H9 (cell line): Measurements from ENCODE around the gene CAMTA1. TPM values are rescaled to one million over a fixed set of nuclear protein-coding genes. Genes with fewer than 3 reads are reported as not detected.

ENCODE experiments used
- DNase-seq: peaks from one replicate; pipeline ENCODE4 v3.0.0-alpha.2; 2017
- H2AFZ ChIP-seq: one replicate; pipeline ENCODE4 v1.6.1; 2013; ENCODE audit warnings: mild to moderate bottlenecking, low read length, control low read depth, moderate library complexity
- H2AK5ac ChIP-seq: 2 replicates; pipeline ENCODE4 v1.6.1; 2013; ENCODE audit warnings: low read length, control low read depth, mixed read lengths; ENCODE audit not compliant: insufficient read length
- H2BK120ac ChIP-seq: one replicate; pipeline ENCODE4 v1.6.1; 2013; ENCODE audit warnings: low read depth, mild to moderate bottlenecking, low read length, control low read depth, inconsistent platforms; ENCODE audit not compliant: poor library complexity, severe bottlenecking
- H2BK12ac ChIP-seq: 2 replicates; pipeline ENCODE4 v1.6.1; 2013; ENCODE audit warnings: low read length, control low read depth, mixed read lengths, low read depth; ENCODE audit not compliant: insufficient read length
- H2BK15ac ChIP-seq: 2 replicates; pipeline ENCODE4 v1.6.1; 2013; ENCODE audit warnings: low read depth, low read length, control low read depth
- H2BK20ac ChIP-seq: one replicate; pipeline ENCODE4 v1.6.1; 2013; ENCODE audit warnings: low read depth, mild to moderate bottlenecking, low read length, control low read depth, inconsistent platforms; ENCODE audit not compliant: poor library complexity, severe bottlenecking
- H2BK5ac ChIP-seq: 2 replicates; pipeline ENCODE4 v1.6.1; 2013; ENCODE audit warnings: low read length, control low read depth, mixed read lengths; ENCODE audit not compliant: insufficient read length
- H3K14ac ChIP-seq: 2 replicates; pipeline ENCODE4 v1.6.1; 2013; ENCODE audit warnings: low read length, control low read depth; ENCODE audit not compliant: insufficient read depth
- H3K18ac ChIP-seq: 2 replicates; pipeline ENCODE4 v1.6.1; 2013; ENCODE audit warnings: low read depth, mild to moderate bottlenecking, mixed read lengths, low read length, control low read depth; ENCODE audit not compliant: insufficient read length
- H3K23ac ChIP-seq: 2 replicates; pipeline ENCODE4 v1.6.1; 2013; ENCODE audit warnings: low read length, control low read depth, mixed read lengths, low read depth; ENCODE audit not compliant: insufficient read length
- H3K23me2 ChIP-seq: 2 replicates; pipeline ENCODE4 v1.6.1; 2013; ENCODE audit warnings: low read depth, mild to moderate bottlenecking, mixed read lengths, low read length, control low read depth; ENCODE audit not compliant: insufficient read length, poor library complexity, severe bottlenecking
- H3K27ac ChIP-seq: 2 replicates; pipeline ENCODE4 v1.5.1; 2013; ENCODE audit warnings: low read length, control low read depth, mixed read lengths, low read depth; ENCODE audit not compliant: insufficient read length
- H3K27me3 ChIP-seq: 2 replicates; pipeline ENCODE4 v1.6.1; 2013; ENCODE audit warnings: low read length, control low read depth, inconsistent platforms; ENCODE audit not compliant: insufficient read depth
- H3K4ac ChIP-seq: 2 replicates; pipeline ENCODE4 v1.6.1; 2013; ENCODE audit warnings: low read depth, mild to moderate bottlenecking, control low read depth, inconsistent platforms, low read length, moderate library complexity
- H3K4me1 ChIP-seq: 2 replicates; pipeline ENCODE4 v1.6.1; 2013; ENCODE audit warnings: low read length, control low read depth, inconsistent platforms; ENCODE audit not compliant: insufficient read depth
- H3K4me2 ChIP-seq: 2 replicates; pipeline ENCODE4 v1.6.1; 2013; ENCODE audit warnings: low read length, control low read depth, mixed read lengths; ENCODE audit not compliant: insufficient read length, insufficient read depth
- H3K56ac ChIP-seq: 2 replicates; pipeline ENCODE4 v1.6.1; 2013; ENCODE audit warnings: low read depth, mild to moderate bottlenecking, mixed read lengths, low read length, control low read depth; ENCODE audit not compliant: insufficient read length
- H3K79me1 ChIP-seq: 2 replicates; pipeline ENCODE4 v1.6.1; 2013; ENCODE audit warnings: low read depth, mild to moderate bottlenecking, moderate library complexity, low read length, control low read depth, inconsistent platforms; ENCODE audit not compliant: insufficient read depth, poor library complexity, severe bottlenecking
- H3K79me2 ChIP-seq: 2 replicates; pipeline ENCODE4 v1.6.1; 2013; ENCODE audit warnings: low read length, control low read depth, inconsistent platforms; ENCODE audit not compliant: insufficient read depth
- H3K9ac ChIP-seq: 2 replicates; pipeline ENCODE4 v1.6.1; 2013; ENCODE audit warnings: low read length, control low read depth, mixed read lengths; ENCODE audit not compliant: insufficient read length; ENCODE audit errors: extremely low read depth
- H3K9me3 ChIP-seq: one replicate; pipeline ENCODE4 v1.6.1; 2013; ENCODE audit warnings: low read depth, low read length, inconsistent platforms; ENCODE audit not compliant: control insufficient read depth
- H3T11ph ChIP-seq: one replicate; pipeline ENCODE4 v1.6.1; 2013; ENCODE audit warnings: mild to moderate bottlenecking, low read length, control low read depth, inconsistent platforms
- H4K20me1 ChIP-seq: one replicate; pipeline ENCODE4 v1.6.1; 2013; ENCODE audit not compliant: control insufficient read depth, insufficient read length, insufficient read depth
- H4K5ac ChIP-seq: 2 replicates; pipeline ENCODE4 v1.6.1; 2013; ENCODE audit warnings: low read depth, mild to moderate bottlenecking, mixed read lengths, low read length, control low read depth; ENCODE audit not compliant: insufficient read length
- H4K8ac ChIP-seq: replicated peaks from 2 replicates; pipeline ENCODE4 v1.6.1; 2013; ENCODE audit warnings: low read length, control low read depth, mixed read lengths, low read depth; ENCODE audit not compliant: insufficient read length
- H4K91ac ChIP-seq: 2 replicates; pipeline ENCODE4 v1.6.1; 2013; ENCODE audit warnings: low read depth, mild to moderate bottlenecking, moderate library complexity, mixed read lengths, low read length, control low read depth; ENCODE audit not compliant: insufficient read length
- H3K27ac Mint-ChIP-seq, 3 experiments: 2 replicates in 2 of 3; 3 replicates in 1 of 3; pipeline ENCODE4 v1.8.0; 2020 to 2021; ENCODE audit warnings: mixed read lengths in 3 of 3, mild to moderate bottlenecking in 1 of 3, moderate library complexity in 1 of 3
- H3K27me3 Mint-ChIP-seq: 2 replicates; pipeline ENCODE4 v1.8.0; 2021; ENCODE audit warnings: low read depth, mild to moderate bottlenecking, moderate library complexity, mixed read lengths
- H3K36me3 Mint-ChIP-seq, 3 experiments: 2 replicates in 2 of 3; 3 replicates in 1 of 3; pipeline ENCODE4 v1.8.0; 2020 to 2021; ENCODE audit warnings: low read depth in 3 of 3, mixed read lengths in 3 of 3; ENCODE audit not compliant: insufficient read depth in 1 of 3
- H3K4me1 Mint-ChIP-seq, 2 experiments: 2 replicates each; pipeline ENCODE4 v1.8.0; 2020; ENCODE audit warnings: mixed read lengths in 2 of 2
- H3K4me3 Mint-ChIP-seq, 2 experiments: 2 replicates in 1 of 2; 3 replicates in 1 of 2; pipeline ENCODE4 v1.8.0; 2020 to 2021; ENCODE audit warnings: mild to moderate bottlenecking in 2 of 2, mixed read lengths in 2 of 2, moderate library complexity in 1 of 2
- H3K9me3 Mint-ChIP-seq, 2 experiments: 2 replicates in 1 of 2; 3 replicates in 1 of 2; pipeline ENCODE4 v1.8.0; 2020; ENCODE audit warnings: mild to moderate bottlenecking in 2 of 2, mixed read lengths in 2 of 2, moderate library complexity in 1 of 2
- WGBS: extraction: QIAGEN DNeasy Blood & Tissue Kit; methylation state at CpG from one replicate; pipeline ENCODE4 v1.1.7; 2013; ENCODE audit warnings: missing lambda C conversion rate, low lambda C conversion rate, mixed read lengths; ENCODE audit not compliant: insufficient read length; ENCODE audit errors: extremely low coverage; 5-methylcytosine and 5-hydroxymethylcytosine counted together
- total RNA-seq: library from RNA; stranded (reverse); gene quantifications from 2 replicates; pipeline ENCODE4 v1.2.1, GENCODE V29; 2021
- TF ChIP-seq, protein P1 (sequence below): fragments of 200-600 bp; sonication (generic); conservative IDR thresholded peaks from 3 replicates; pipeline ENCODE4 v1.8.0; 2021; ENCODE audit warnings: antibody characterized with exemption, mild to moderate bottlenecking

CAMTA1 gene
- total RNA-seq, 1 experiment from 2014 or later: 115 TPM

GRCh38 chr1:7068552-7068951 is 283.3 kb downstream of the CAMTA1 start:
- Histone ChIP-seq H2BK20ac (no peak overlapping the region), H3K9me3 (no peaks in the 10 kb centered on the region), H3K18ac (no peak overlapping the region), H3K4me2 (no peak overlapping the region), H2AK5ac (no peak overlapping the region), H2BK120ac (no peak overlapping the region), H3K79me2 (no peaks in the 10 kb centered on the region), H2BK5ac (no peak overlapping the region), H3K27me3 (no peaks in the 10 kb centered on the region), H4K5ac (no peak overlapping the region), H3K79me1 (no peaks in the 10 kb centered on the region), H3T11ph (no peak overlapping the region), H3K14ac (no peak overlapping the region), H3K56ac (no peak overlapping the region), H3K4ac (no peak overlapping the region), H2BK12ac (no peak overlapping the region), H3K27ac (no peak overlapping the region), H4K8ac (no peak overlapping the region), H4K20me1 (no peaks in the 10 kb centered on the region), H3K9ac (no peak overlapping the region), H2AFZ (no peak overlapping the region), H4K91ac (no peak overlapping the region), H2BK15ac (no peak overlapping the region), H3K23me2 (peaks cover 7% of the 10 kb centered on the region), H3K23ac (no peak overlapping the region), H3K4me1 (no peaks in the 10 kb centered on the region)
- Mint-ChIP-seq H3K4me1 (peaks cover 4% of the 10 kb centered on the region in 2 experiments; a peak in 2 of 4 replicates), H3K36me3 (no peaks in the 10 kb centered on the region), H3K9me3 (no peaks in the 10 kb centered on the region), H3K4me3 (no peak overlapping the region), H3K27ac (no peak overlapping the region), H3K27me3 (peaks cover 29% of the 10 kb centered on the region)
- no CpG with 5 or more reads among the region's 5 CpGs for WGBS
- TF ChIP-seq, protein P1, sequence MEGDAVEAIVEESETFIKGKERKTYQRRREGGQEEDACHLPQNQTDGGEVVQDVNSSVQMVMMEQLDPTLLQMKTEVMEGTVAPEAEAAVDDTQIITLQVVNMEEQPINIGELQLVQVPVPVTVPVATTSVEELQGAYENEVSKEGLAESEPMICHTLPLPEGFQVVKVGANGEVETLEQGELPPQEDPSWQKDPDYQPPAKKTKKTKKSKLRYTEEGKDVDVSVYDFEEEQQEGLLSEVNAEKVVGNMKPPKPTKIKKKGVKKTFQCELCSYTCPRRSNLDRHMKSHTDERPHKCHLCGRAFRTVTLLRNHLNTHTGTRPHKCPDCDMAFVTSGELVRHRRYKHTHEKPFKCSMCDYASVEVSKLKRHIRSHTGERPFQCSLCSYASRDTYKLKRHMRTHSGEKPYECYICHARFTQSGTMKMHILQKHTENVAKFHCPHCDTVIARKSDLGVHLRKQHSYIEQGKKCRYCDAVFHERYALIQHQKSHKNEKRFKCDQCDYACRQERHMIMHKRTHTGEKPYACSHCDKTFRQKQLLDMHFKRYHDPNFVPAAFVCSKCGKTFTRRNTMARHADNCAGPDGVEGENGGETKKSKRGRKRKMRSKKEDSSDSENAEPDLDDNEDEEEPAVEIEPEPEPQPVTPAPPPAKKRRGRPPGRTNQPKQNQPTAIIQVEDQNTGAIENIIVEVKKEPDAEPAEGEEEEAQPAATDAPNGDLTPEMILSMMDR: no peak
- no peak for DNase-seq
